Activated naive CD8-positive, alpha-beta T cell treated with anti-CD3 and anti-CD28 coated beads for 36 hours (primary cell): ENCODE measurements around the gene CCM2. TPM values are rescaled to one million over a fixed set of nuclear protein-coding genes. Genes with fewer than 3 reads are reported as not detected.
A peak's percentile ranks its signal among the peaks of the same experiment; 100 is the strongest.
"Not testable (repeated sequence)": the region's sequence is repeated elsewhere in the genome, so short reads cannot be mapped to it uniquely, and the experiment has no call there.

Experiments
- DNase-seq: peaks from one replicate; pipeline ENCODE4 v3.0.0; 2021
- H3K27ac Mint-ChIP-seq: one replicate; pipeline ENCODE4 v1.8.0; 2022; ENCODE audit warnings: mild to moderate bottlenecking, moderate library complexity, mixed read lengths
- H3K27me3 Mint-ChIP-seq: one replicate; pipeline ENCODE4 v1.8.0; 2022; ENCODE audit warnings: mild to moderate bottlenecking, mixed read lengths
- H3K36me3 Mint-ChIP-seq: one replicate; pipeline ENCODE4 v1.8.0; 2021; ENCODE audit warnings: mild to moderate bottlenecking, mixed read lengths
- H3K4me1 Mint-ChIP-seq: one replicate; pipeline ENCODE4 v1.8.0; 2021; ENCODE audit warnings: mixed read lengths
- H3K4me3 Mint-ChIP-seq: one replicate; pipeline ENCODE4 v1.8.0; 2022; ENCODE audit warnings: mild to moderate bottlenecking, moderate library complexity, mixed read lengths
- H3K9me3 Mint-ChIP-seq: one replicate; pipeline ENCODE4 v1.8.0; 2022; ENCODE audit warnings: mixed read lengths
- total RNA-seq, 2 experiments: library from RNA; stranded (reverse); gene quantifications; one replicate each; pipeline ENCODE4 v1.2.3, GENCODE V29; 2021

Gene CCM2
- total RNA-seq, 2 experiments from 2014 or later: 50.8 to 51.6 TPM

- Mint-ChIP-seq H3K4me3 (peak overlapping the region; percentile 90), H3K27me3 (no peaks in the 10 kb centered on the region), H3K4me1 (peaks cover 47% of the 10 kb centered on the region)
These were observed 532 bp upstream of the CCM2 start for GRCh38 chr7:44999245-45000092.

GRCh38 chr7:45001138-45001694, 1.2 kb downstream of the CCM2 start:
- Mint-ChIP-seq H3K27me3 (no peaks in the 10 kb centered on the region), H3K36me3 (peaks cover 22% of the 10 kb centered on the region), H3K4me1 (peaks cover 45% of the 10 kb centered on the region), H3K27ac (peak overlapping the region; percentile 95), H3K9me3 (no peaks in the 10 kb centered on the region), H3K4me3 (peak overlapping the region; percentile 90)
- peak; percentile 71 for DNase-seq

More at GRCh38 chr7:44999245-45000092, 532 bp upstream of the CCM2 start:
- peaks cover 16% of the 10 kb centered on the region for H3K36me3 Mint-ChIP-seq
- peak; percentile 100 for DNase-seq
- H3K9me3 Mint-ChIP-seq: no peaks in the 10 kb centered on the region
- peak overlapping the region; percentile 93 for H3K27ac Mint-ChIP-seq

- Mint-ChIP-seq H3K27me3 (no peaks in the 10 kb centered on the region), H3K27ac (peak overlapping the region; percentile 95), H3K4me3 (peak overlapping the region; percentile 90), H3K9me3 (no peaks in the 10 kb centered on the region), H3K4me1 (peaks cover 48% of the 10 kb centered on the region), H3K36me3 (peaks cover 22% of the 10 kb centered on the region)
- DNase-seq: no peak
These were observed 1.8 kb downstream of the CCM2 start for GRCh38 chr7:45001826-45002225.

- no peak for DNase-seq
- Mint-ChIP-seq H3K27ac (no peak overlapping the region), H3K27me3 (no peaks in the 10 kb centered on the region), H3K36me3 (peaks cover 27% of the 10 kb centered on the region), H3K9me3 (no peaks in the 10 kb centered on the region), H3K4me1 (peaks cover 54% of the 10 kb centered on the region), H3K4me3 (no peak overlapping the region)
These were observed 3.8 kb downstream of the CCM2 start for GRCh38 chr7:45003789-45004188.

DNA sequence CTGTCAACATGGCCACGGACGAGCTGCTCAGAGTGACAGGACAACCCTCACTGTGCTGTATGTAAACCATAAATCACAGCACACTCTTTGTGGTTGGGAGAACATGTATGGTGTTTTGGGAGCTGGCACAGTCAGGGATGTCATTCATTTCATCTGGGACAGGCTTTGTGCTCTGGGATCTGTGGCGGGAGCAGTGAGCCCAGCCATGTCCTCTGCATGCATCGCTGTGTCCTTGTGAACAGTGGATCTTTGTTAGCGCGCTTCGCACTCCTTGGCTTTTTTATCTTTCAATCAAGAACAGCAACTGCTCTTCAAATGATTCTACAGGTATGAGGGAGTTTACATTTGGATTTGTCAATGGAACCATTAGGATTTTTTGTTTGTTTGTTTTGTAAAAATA, 7.1 kb downstream of the CCM2 start:
- Mint-ChIP-seq H3K27me3 (no peaks in the 10 kb centered on the region), H3K36me3 (peaks cover 30% of the 10 kb centered on the region), H3K27ac (peak overlapping the region; percentile 0), H3K4me3 (no peak overlapping the region), H3K9me3 (no peaks in the 10 kb centered on the region), H3K4me1 (peaks cover 56% of the 10 kb centered on the region)
- DNase-seq: no peak

DNA sequence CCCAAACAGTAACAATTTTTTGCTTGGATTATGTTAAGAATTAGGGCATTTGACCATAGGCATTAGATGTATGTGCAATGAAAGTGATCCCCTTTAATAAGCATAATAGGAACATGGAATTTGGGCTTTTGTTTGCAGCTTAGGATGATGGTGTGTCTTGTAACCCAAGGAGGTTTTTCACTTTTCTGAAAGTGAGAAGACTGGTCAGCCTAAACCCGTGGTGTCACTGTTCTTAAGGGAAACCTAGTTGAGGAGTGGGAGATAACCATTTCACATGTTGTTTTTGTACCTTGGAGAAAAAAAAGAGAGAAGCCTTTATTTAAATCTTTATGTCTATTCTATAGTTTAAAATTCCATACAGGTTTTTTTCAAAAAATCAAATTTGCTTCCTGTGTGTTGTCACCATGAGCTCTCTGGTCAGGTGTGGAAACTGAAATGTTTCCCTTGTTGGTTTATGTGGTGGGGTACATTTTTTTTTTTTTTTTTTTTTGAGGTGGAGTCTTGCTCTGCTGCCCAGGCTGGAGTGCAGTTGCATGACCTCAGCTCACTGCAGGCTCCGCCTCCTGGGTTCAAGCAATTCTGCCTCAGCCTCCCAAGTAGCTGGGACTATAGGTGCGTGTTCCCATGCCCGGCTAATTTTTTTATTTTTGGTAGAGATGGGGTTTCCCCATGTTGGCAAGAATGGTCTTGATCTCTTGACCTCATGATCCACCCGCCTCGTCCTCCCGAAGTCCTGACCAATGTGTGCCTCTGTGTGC, 7.7 kb downstream of the CCM2 start:
- Mint-ChIP-seq H3K4me1 (peaks cover 53% of the 10 kb centered on the region), H3K9me3 (no peaks in the 10 kb centered on the region), H3K36me3 (peaks cover 35% of the 10 kb centered on the region), H3K27ac (peak overlapping the region; percentile 66), H3K27me3 (no peaks in the 10 kb centered on the region), H3K4me3 (no peak overlapping the region)
- DNase-seq: no peak

GRCh38 chr7:45013465-45013967, 13.5 kb downstream of the CCM2 start:
- H3K27ac Mint-ChIP-seq: peak overlapping the region; percentile 9
- H3K36me3 Mint-ChIP-seq: peaks cover 48% of the 10 kb centered on the region
- no peaks in the 10 kb centered on the region for H3K27me3 Mint-ChIP-seq
- no peak overlapping the region for H3K4me3 Mint-ChIP-seq
- H3K9me3 Mint-ChIP-seq: no peaks in the 10 kb centered on the region
- DNase-seq: no peak
- H3K4me1 Mint-ChIP-seq: peaks cover 28% of the 10 kb centered on the region

DNA sequence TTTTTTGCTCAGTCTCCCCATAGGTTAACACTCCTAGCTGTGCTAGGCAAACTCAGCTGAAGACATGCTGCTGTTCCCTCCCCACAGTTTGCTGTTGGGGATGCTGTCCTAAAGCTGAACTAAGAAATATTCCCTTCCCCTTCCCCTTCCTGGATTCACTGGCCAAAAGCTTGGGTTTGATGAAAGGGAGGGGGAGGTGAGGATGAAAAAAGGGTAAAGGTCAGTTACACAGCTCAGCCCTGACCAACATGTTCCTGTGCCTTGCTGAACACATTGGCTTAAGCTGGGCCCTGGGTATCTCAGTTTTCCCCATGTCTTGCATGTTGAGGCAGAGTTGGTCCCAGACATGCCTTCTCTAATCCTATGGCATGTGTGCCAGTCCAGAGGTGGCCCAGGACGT, 15.3 kb downstream of the CCM2 start:
- Mint-ChIP-seq H3K27ac (no peak overlapping the region), H3K4me1 (peaks cover 22% of the 10 kb centered on the region), H3K9me3 (no peaks in the 10 kb centered on the region), H3K27me3 (no peaks in the 10 kb centered on the region), H3K36me3 (peaks cover 52% of the 10 kb centered on the region), H3K4me3 (no peak overlapping the region)
- DNase-seq: no peak

DNA sequence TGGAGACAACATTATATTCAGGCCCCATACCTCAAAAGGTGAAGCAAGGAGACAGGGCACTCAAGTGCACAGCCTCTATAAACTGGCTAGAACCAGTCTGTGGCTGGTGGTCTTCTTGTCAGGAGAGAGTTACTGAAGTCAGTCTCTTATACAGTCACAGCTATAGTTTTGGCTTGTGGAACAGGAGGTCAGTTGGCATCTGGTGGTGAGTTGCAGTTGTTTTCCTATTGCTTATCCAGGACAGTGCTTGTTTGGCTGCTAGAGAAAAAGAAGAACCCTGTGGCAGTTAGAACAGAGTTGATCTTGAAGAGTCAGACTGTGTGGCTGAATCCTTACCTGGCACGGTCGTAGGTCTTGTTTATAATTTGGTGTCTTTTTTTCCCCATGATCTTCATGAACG, 17.3 kb downstream of the CCM2 start:
- Mint-ChIP-seq H3K27ac (no peak overlapping the region), H3K9me3 (no peaks in the 10 kb centered on the region), H3K27me3 (no peaks in the 10 kb centered on the region), H3K4me1 (peaks cover 31% of the 10 kb centered on the region), H3K36me3 (peaks cover 47% of the 10 kb centered on the region), H3K4me3 (no peak overlapping the region)
- no peak for DNase-seq

GRCh38 chr7:45020915-45021314, 20.9 kb downstream of the CCM2 start:
- no peaks in the 10 kb centered on the region for H3K27me3 Mint-ChIP-seq
- no peak overlapping the region for H3K4me3 Mint-ChIP-seq
- DNase-seq: no peak
- H3K27ac Mint-ChIP-seq: peak overlapping the region; percentile 74
- peaks cover 44% of the 10 kb centered on the region for H3K36me3 Mint-ChIP-seq
- peaks cover 31% of the 10 kb centered on the region for H3K4me1 Mint-ChIP-seq
- peaks cover 2% of the 10 kb centered on the region for H3K9me3 Mint-ChIP-seq

GRCh38 chr7:45021604-45022296, 21.7 kb downstream of the CCM2 start:
- no peak for DNase-seq
- Mint-ChIP-seq H3K4me3 (no peak overlapping the region), H3K9me3 (peaks cover 2% of the 10 kb centered on the region), H3K27ac (peak overlapping the region; percentile 70), H3K27me3 (no peaks in the 10 kb centered on the region), H3K36me3 (peaks cover 46% of the 10 kb centered on the region), H3K4me1 (peaks cover 34% of the 10 kb centered on the region)

GRCh38 chr7:45024126-45024744, 24.2 kb downstream of the CCM2 start:
- no peak for DNase-seq
- no peaks in the 10 kb centered on the region for H3K27me3 Mint-ChIP-seq
- H3K36me3 Mint-ChIP-seq: peaks cover 60% of the 10 kb centered on the region
- H3K4me1 Mint-ChIP-seq: peaks cover 59% of the 10 kb centered on the region
- H3K4me3 Mint-ChIP-seq: no peak overlapping the region
- peaks cover 2% of the 10 kb centered on the region for H3K9me3 Mint-ChIP-seq
- no peak overlapping the region for H3K27ac Mint-ChIP-seq

DNA sequence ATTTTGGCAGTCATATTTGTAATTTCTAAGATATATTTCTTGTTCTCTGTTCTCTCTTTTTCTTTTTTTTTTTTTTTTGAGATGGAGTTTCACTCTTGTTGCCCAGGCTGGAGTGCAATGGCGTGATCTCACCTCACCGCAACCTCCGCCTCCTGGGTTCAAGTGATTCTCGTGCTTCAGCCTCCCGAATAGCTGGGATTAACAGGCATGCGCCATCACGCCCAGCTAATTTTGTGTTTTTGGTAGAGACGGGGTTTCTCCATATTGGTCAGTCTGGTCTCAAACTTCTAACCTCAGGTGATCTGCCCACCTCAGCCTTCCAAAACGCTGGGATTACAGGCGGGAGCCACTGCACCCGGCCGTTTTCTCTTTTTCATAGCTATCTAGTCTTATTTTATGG, 25.5 kb downstream of the CCM2 start:
- not testable (repeated sequence) for DNase-seq, H3K9me3 Mint-ChIP-seq, H3K27me3 Mint-ChIP-seq, H3K4me3 Mint-ChIP-seq
- peaks cover 65% of the 10 kb centered on the region for H3K4me1 Mint-ChIP-seq
- H3K36me3 Mint-ChIP-seq: peaks cover 65% of the 10 kb centered on the region
- peak overlapping the region; percentile 74 for H3K27ac Mint-ChIP-seq

GRCh38 chr7:45026013-45026412, 26.0 kb downstream of the CCM2 start:
- Mint-ChIP-seq H3K36me3 (peaks cover 63% of the 10 kb centered on the region), H3K27ac (peak overlapping the region; percentile 74), H3K4me3 (no peak overlapping the region), H3K27me3 (no peaks in the 10 kb centered on the region), H3K4me1 (peaks cover 62% of the 10 kb centered on the region), H3K9me3 (peaks cover 2% of the 10 kb centered on the region)
- DNase-seq: no peak
